HG03565 (cell line): ENCODE results near the gene EMILIN1.
"Not testable (repeated sequence)": the region's sequence is repeated elsewhere in the genome, so short reads cannot be mapped to it uniquely, and the experiment has no call there.

Experiments used
- ATAC-seq: cut with Tn5 transposase; IDR thresholded peaks from one replicate; pipeline ENCODE4 v1.9.1; 2021; ENCODE audit warnings: mild to moderate bottlenecking, moderate library complexity; ENCODE audit not compliant: unreplicated experiment

Gene EMILIN1

GRCh38 chr2:27092696-27093429 is 14.4 kb downstream of the EMILIN1 start:
- no peak for ATAC-seq

GRCh38 chr2:27093430-27094352 is 15.3 kb downstream of the EMILIN1 start:
- no peak for ATAC-seq

GRCh38 chr2:27094353-27094984 is 16.1 kb downstream of the EMILIN1 start:
- no peak for ATAC-seq

- ATAC-seq: no peak
These were observed 17.0 kb downstream of the EMILIN1 start for GRCh38 chr2:27095427-27095744.

GRCh38 chr2:27095745-27096651 is 17.6 kb downstream of the EMILIN1 start:
- ATAC-seq: no peak

GRCh38 chr2:27096748-27097297 is 18.4 kb downstream of the EMILIN1 start:
- ATAC-seq: no peak

GRCh38 chr2:27097341-27097740 is 18.9 kb downstream of the EMILIN1 start:
- ATAC-seq: no peak

- ATAC-seq: no peak
These were observed 21.0 kb downstream of the EMILIN1 start for GRCh38 chr2:27099334-27099955.

GRCh38 chr2:27100036-27100435 is 21.6 kb downstream of the EMILIN1 start:
- ATAC-seq: no peak

GRCh38 chr2:27102329-27102728 is 23.9 kb downstream of the EMILIN1 start:
- no peak for ATAC-seq

- no peak for ATAC-seq
These were observed 27.6 kb downstream of the EMILIN1 start for GRCh38 chr2:27105981-27106380.

- ATAC-seq: no peak
These were observed 29.8 kb downstream of the EMILIN1 start for GRCh38 chr2:27108221-27108620.

- no peak for ATAC-seq
These were observed 30.7 kb downstream of the EMILIN1 start for GRCh38 chr2:27109083-27109482.

- ATAC-seq: not testable (repeated sequence)
These were observed 32.4 kb downstream of the EMILIN1 start for GRCh38 chr2:27110603-27111352.

- not testable (repeated sequence) for ATAC-seq
These were observed 33.1 kb downstream of the EMILIN1 start for GRCh38 chr2:27111392-27112078.

- ATAC-seq: no peak
These were observed 37.1 kb downstream of the EMILIN1 start for GRCh38 chr2:27115519-27115918.

GRCh38 chr2:27117995-27118524 is 39.6 kb downstream of the EMILIN1 start:
- ATAC-seq: no peak
